T-helper 1 cell treated with Interleukin-12 subunit alpha and Interleukin-12 subunit beta and Interleukin-4 antibody, amounts not matched to agents 30 ng/mL and 1 ng/mL, for 36 hours (primary cell): ENCODE data around the gene NFE2L3. TPM values are rescaled to one million over a fixed set of nuclear protein-coding genes. Genes with fewer than 3 reads are reported as not detected.
"Not testable (repeated sequence)": the region's sequence is repeated elsewhere in the genome, so short reads cannot be mapped to it uniquely, and the experiment has no call there.

Experiments
- intact Hi-C: fragments of 100-400 bp; cut with micrococcal nuclease; formaldehyde crosslinking; loops from one replicate; pipeline ENCODE4 v1.15.1; 2024
- total RNA-seq: library from RNA; stranded (reverse); gene quantifications from 2 replicates; pipeline ENCODE4 v1.2.3, GENCODE V29; 2022

NFE2L3 gene
- total RNA-seq, 1 donor from 2014 or later = 69.4 TPM

DNA sequence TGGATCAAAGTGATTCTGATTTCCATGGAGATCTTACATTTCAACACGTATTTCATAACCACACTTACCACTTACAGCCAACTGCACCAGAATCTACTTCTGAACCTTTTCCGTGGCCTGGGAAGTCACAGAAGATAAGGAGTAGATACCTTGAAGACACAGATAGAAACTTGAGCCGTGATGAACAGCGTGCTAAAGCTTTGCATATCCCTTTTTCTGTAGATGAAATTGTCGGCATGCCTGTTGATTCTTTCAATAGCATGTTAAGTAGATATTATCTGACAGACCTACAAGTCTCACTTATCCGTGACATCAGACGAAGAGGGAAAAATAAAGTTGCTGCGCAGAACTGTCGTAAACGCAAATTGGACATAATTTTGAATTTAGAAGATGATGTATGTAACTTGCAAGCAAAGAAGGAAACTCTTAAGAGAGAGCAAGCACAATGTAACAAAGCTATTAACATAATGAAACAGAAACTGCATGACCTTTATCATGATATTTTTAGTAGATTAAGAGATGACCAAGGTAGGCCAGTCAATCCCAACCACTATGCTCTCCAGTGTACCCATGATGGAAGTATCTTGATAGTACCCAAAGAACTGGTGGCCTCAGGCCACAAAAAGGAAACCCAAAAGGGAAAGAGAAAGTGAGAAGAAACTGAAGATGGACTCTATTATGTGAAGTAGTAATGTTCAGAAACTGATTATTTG is 33.3 kb downstream of the NFE2L3 start:
- intact Hi-C loops = loop anchor here (1.0 to 2.0 kb wide), 2 partner anchors 18 to 29 kb away; no protein-coding TSS in a partner anchor

DNA sequence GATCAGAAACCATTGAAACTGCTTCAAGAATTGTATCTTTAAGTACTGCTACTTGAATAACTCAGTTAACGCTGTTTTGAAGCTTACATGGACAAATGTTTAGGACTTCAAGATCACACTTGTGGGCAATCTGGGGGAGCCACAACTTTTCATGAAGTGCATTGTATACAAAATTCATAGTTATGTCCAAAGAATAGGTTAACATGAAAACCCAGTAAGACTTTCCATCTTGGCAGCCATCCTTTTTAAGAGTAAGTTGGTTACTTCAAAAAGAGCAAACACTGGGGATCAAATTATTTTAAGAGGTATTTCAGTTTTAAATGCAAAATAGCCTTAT is 33.8 kb downstream of the NFE2L3 start:
- intact Hi-C loops = loop anchor here (1.0 to 2.0 kb wide), 2 partner anchors 19 to 30 kb away; no protein-coding TSS in a partner anchor

DNA sequence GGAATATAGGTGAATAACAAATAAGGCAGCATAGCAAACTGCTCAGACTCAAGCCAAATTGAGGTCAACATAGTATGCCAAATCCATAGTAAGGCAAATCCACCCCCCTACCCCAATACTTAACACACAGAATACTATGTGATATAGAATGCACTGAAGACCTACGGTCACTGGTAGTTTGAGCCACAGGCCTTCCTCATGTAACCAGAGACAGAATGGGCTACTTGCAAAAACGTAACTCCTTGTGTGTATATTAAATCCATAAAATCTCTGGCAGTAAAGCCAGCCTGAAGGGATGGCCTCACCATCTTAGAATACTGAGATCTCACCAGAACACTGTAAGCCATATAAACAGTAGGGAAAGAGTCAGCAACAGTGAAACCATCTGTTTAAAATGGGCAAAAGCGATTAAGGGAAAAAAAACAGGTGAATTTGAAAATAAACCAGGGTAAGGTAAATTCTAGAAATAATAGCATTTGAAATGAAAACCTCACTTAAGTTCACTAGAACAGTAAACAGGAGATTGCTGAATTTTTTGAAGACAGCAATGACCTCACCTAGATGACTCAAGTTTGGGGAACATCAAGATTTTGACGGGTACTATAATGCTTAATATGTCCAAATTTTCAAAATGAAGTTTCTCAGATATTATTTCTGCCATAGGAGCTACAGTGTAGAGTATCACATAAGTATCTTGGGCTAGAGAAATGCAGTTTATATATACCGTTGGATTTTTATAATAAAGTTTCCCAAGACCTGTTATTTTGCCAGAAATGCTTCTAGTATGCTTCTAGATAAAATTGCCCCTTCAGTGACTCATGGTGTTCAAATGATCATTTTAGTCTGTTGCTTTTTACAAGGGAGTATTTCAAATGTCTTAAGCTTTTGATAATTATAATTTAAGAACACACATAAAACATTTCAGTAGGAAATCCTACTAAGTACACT is 34.6 kb downstream of the NFE2L3 start:
- intact Hi-C loops = loop anchor here (1.0 kb wide), 1 partner anchor 95 kb away; no protein-coding TSS in a partner anchor

DNA sequence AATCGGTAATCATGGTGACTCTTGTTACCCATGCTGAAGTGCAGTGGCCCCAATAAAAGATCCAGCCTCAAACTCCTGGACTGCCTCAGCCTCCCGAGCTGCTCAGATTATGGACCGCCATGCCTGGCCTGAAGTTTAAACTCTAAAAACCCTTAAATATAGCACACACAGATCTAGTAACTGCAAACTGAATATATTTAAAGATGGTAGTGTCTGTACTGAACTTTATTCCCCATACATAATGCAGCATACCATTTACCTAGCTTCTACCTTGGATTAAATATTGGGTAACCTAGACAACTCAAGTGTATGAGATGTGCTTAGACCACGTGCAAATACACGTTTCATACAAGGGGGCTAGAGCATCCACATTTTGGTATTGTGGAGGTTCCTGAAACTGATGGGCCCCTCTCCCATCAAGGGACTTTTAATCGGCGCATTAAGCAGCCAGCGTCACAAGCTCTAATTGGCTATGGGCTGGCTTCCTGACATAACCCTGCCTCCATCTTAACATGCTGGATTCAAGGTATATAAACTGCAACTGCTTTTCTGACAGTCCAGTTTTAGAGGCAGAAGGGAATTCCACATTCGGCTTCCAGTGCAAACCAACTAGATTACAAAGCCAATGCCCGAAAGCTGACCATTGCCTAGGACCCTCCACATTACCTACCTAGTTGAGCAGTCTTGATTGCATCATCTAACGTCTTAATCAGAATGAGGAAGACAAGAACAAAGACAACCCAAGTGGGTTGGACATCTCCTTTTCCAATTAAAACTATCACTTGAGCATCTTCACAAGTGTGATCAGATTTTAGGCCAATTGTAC is 35.6 kb downstream of the NFE2L3 start:
- intact Hi-C loops = loop anchor here (1.0 kb wide), 2 partner anchors 11 to 96 kb away; no protein-coding TSS in a partner anchor

DNA sequence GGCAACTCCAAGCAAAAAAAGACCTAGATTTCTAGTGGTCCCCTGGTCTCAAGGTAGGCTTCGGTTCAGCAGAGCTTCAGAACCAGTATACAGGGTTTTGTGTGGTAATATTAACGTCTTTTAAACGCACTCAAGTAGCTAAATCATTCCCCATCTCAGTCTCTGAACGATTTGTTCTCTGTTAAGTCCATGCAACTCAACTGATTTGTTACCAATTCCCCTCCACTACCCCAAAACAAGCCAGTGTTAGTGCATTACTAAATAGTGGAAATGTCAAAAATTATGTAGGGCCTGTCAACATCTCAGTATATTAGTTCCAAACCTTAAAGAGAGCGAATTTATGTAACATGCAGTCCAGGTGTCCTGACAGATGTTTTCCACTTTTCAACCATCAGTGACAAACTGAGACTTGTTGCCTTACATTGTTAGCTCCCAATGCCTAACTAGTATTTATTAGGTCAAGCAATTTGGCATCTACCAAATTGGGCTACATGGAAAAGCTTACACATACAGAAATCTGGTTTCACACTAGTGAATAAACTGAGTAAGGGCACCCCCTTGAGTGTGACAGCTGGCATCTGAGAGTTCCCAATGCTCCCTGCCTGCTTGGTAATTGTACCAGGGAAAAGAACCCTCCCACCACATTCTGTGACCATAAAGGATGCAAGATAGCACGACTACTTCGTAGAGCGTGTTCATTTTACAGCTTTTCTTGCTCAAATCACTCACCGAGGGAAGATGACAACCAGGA is 36.4 kb downstream of the NFE2L3 start:
- intact Hi-C loops = loop anchor here (1.0 kb wide), 1 partner anchor 10 kb away; no protein-coding TSS in a partner anchor

DNA sequence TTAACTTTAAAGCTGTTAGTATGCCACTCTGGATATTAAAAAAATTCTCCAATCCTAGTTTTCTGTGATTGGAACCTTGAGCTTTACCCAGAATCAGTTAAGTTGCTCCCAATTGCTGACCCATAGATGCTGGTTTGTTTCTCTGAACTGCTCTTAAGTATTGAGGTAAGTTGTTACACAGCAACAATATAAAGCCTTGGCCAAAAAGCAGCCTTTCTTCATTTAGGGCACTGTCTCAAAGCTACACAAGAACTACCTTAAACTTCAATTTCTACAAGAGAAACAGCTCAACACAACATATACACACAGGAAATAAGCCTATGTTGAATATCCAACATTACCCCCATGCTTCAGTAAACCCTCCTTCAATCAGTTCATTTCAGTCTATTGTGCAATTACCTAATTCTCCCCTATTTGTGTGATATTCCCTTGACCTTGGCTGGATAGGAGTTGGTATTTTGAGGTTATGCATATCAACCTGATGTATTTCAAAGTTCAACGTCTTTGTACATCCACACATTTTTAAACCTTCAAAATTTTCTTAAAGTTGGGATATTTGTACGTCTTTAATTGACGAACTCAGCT is 37.1 kb downstream of the NFE2L3 start:
- intact Hi-C loops = loop anchor here (1.0 kb wide), 1 partner anchor 9 kb away; no protein-coding TSS in a partner anchor

DNA sequence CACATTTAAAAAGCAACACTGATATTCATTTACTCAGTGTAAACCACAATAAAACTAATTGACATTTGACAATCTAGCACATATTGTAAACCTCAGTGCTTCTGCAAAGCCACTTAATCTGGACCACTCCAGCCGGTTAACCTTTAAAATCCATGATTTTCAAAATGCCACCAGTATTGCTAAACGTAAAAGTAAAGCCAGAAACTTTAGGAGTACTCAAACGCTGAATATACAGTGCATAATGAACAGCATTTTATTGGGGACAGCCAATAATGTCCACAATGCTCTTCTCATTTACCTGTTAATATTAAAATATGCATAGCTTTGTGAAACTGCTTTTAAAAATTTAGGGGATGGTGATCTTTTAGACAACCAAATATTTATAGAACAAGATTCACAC is 37.7 kb downstream of the NFE2L3 start:
- intact Hi-C loops = no loop called here

DNA sequence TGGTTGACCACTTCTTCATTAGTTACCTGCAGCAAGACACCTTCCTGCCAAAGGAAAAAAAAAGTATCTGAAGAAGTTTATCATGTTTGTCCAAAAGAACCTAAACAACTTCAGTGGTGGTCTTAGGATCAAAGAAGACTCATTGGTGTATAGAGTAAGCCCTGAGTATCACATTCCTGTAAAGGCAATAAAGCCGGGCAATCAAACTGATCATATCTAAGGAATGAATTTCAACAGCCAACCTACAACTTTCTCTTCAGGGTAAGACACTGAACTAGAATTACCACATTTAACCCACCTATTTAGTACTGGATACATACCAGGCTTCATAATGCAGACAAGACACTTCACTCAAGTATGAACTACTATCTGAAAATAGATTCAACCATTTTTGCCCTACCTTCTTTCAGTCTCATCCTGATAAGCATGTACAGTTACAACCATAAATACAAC is 38.4 kb downstream of the NFE2L3 start:
- intact Hi-C loops = no loop called here

DNA sequence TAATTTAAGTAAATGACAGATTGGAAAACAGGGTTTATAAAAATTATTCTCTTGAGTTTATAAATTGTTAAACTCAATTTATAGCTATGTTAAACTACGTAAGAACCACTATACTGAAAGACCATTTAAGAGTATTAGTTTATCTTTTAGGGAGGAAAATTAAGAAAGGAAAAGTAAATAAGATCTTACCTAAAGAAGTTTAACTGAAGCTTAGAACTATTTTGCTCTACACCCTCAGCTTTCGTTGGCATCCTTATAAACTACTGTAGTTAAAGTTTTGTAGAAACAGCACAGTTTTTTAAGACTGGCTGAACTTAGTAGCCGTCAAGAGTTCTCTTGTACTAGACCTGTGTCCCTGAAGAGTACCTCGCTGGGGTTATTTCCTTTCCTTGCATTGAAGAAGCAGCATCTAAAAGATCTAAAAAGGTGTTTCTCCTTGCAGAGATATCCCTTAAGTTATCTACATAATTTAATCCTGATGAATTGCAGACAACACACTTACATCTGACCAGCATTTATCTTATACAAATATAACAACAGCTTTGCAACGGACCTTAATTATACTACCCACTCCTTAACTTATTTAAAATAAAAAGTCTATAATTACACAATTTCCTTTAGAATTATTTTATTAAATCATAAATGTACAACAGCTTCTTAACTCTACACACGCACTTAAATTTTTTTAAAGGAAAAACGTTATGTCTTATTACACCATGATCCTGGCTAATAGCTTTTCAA is 39.4 kb downstream of the NFE2L3 start:
- intact Hi-C loops = no loop called here

DNA sequence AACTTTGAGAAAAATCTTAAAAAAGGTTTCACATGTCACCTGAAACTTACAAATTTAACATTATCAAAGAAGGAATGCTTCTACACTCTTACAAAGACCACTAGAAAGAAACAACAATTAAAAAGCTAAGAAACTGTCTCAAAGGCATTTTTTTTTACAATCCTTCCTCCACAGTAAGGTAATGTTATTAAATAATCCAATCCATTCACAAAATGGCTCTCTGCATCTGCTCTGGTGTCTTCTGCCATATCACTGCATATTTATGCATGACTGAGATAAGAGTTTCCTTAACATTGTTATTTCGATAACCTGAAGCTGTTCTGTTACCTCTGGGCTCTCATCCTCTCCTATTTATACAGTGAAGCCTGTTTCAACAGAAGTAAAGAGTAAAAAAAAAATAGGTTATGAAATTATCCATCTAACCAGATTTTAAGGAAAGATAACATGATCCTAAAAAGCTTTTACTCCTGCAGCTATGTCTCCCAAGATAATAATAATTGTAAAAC is 40.0 kb downstream of the NFE2L3 start:
- intact Hi-C loops = no loop called here

DNA sequence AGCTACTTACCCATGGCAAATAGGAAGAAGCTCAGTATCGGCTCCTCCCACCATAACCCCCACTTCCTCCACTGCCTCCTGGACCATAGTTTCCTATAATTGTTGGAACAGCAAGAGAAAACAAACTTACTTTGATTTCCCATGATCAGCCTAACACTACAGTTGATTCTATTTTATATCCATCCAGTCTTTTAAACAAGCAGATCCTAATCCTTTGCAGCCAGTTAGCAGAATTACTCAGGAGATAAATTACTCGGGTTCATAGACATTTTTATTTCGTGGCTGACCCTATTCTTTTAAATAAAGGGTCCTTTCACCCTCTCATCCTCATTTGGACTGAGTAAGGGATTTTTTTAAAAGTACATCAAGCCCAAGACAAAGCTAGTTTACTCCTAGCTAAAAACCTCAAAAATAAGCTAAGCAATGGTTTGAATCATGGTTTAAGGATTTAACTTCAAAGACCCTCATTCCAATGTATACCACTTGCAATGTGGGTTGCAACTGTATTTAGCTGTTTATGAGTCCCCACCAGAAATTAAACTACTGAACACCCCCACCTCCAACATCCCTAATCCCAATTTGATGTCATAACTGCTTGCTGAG is 40.6 kb downstream of the NFE2L3 start:
- intact Hi-C loops = no loop called here

DNA sequence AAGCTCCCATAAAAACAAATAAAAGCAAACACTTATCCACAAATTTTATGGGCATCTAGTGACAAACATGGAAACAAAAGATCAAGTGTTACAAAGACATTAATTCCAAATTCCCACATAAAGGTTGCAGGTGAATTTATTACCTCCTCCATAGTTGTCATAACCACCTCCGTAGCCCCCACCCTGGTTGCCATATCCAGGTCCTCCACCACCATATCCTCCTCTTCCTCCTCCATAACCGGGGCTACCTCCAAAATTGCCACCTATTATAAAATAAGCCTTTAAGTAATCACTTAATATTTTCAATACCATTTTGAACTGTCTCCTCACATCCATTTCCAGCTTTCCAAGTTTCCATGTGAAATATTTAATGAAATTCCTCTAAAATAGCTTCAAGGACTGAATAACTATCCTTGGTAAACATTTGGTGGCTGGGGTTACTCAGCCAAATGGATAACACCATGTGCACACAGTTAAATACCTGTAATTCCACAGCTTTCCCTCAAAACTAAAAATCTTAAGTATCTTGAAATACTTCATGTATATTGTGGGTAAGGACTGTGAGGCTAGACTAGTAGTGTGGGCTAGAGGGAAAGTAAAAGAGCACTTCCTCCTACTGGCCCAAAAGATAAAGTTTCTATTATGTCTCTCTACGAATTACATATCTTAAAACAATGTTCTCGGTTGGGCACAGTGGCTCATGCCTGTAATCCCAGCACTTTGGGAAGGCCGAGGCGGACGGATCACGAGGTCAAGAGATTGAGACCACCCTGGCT is 41.6 kb downstream of the NFE2L3 start:
- intact Hi-C loops = no loop called here

DNA sequence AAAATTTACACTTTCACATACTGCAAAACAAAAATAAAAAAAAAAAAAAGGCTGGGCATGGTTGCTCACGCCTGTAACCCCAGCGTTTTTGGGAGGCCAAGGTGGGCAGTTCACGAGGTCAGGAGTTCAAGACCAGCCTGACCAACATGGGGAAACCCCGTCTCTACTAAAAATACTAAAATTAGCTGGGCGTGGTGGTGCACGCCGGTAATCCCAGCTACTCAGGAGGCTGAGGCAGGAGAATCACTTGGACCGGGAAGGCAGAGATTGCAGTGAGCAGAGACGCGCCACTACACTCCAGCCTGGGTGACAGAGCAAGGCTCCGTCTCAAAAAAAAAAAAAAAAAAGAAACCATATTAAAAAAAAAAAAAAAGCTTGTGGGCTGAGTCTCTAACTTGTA is 42.8 kb downstream of the NFE2L3 start:
- intact Hi-C loops = not testable (repeated sequence)

DNA sequence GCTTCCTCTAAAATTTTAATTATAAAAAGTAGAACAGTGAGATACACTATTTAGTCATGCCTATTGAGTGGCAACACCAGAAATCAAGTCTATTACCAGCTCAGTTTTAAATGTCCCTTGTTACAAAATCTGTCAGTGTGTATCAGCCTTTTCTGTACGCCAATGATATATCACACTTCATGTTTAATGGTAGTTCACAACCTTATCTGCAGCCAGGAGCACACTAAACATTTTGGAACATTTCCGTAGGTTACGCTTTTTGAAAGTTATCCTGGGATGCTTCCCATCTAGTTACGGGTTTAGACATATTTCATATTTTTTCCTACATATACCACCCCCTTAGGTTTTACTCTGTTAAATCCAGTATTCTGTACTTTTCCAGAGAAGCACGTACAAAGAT is 43.2 kb downstream of the NFE2L3 start:
- intact Hi-C loops = no loop called here

DNA sequence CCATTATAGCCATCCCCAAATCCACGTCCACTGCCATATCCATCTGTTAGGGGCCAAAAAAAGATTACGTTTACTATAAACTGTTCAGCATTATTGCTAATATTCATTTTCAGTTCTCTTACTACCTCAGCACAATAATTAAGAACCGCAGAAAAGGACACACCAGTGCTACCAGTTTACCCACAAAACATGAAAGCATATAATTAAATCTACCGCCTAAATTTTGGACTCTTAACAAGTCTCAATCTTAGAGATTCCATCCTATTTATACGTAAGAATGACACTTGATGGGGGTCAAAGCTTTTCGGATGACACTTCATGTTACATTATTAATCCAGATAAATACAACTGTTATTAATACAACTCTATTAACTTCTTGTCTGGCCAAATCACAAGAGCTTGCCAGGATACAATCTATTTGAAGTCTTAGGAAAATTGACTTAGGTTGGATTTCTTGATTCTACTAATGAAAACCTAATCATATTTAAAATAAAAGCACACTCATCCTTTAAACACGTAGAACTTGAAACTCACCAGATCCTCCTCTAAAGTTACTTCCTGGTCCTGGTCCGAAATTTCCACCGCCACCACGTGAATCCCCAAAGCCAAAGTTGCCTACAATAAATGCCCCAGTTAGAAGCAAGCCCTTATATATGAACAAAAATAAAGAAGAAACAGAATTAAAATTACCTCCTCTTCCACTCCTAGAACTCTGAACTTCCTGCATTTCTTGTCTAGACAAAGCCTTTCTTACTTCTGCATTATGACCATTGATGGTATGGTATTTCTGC is 44.1 kb downstream of the NFE2L3 start:
- intact Hi-C loops = no loop called here

DNA sequence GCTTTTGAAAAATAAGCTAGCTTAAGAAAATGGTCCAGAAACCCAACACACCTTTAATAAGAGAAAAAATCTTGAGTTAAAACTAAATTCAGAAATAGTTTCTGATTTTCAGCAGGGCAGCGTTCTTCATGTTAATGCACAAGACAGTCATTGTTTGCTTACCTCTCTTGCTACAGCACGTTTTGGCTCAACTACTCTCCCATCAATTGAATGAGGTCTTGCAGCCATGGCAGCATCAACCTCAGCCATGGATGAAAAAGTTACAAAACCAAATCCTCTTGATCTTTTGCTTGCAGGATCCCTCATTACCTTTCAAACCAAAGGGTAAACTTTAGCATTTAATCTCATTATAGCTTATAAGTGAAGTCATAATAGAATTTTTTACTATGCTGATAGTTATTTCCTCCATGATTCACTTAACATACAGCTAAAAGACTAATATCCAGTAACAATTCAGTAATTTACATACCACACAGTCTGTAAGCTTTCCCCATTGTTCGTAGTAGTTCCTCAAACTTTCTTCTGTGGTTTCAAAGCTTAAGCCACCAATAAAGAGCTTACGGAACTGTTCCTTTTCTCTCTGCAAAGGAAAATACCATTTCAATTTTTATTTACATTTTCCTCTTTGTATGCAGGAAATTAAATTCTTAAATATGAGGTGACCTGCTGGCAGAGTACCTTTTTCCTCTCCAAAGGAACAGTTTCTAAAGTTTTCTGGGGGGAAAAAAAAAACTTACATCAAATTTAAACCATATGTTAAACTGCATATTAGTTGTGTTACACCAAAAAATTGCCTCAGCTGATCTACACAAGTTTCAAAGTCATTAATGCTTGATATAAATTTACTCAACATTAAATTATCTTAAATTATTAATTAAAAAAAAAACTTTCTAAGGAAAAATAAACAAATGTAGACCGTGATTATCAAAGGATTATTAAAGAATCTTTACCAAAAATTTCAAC is 45.4 kb downstream of the NFE2L3 start:
- intact Hi-C loops = loop anchor here (1.0 to 2.0 kb wide), 6 partner anchors 9 to 305 kb away; partner anchors contain the start of gene NFE2L3
